ENCODE measurements around the gene SPRY1.

Gene SPRY1

DNA sequence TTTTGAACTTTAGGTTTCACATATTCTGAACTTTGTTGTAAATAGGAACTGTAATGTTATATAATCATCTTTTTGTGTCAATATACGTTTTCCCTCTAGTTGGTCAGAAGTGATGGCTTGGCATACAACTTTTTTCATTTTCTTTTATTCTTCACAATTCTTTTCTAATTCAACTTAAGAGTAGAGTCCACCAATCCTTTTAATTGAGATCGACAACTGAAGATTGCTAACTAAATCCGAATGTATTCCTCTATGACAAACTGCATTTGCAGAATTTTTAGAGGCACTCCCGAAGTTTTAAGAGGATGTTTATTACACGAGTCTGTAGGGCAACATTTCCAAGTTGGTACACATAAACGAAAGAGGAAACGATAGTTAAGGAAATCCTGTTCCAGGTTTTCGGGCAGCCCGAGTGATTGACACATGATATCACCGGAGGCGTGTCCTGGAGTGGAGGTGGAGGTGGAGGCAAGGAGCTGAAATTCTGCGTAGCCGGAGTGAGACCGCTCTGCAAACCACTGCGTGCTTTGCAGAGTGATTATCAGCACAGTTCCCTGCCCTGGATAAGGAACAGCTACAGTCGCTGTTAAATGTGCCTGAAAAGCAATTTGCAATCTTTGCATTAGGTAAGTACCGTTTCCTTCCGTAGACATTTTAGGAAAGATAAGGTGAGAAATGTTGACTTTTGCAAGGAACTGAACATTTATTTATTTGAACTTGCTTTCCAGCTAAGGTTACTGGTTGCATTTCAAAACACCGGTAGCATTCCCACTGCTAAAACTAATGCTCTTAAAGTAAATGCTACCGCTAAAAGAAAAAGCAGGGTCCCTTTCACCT, at the start of gene SPRY1:
TSS of gene SPRY1 (plus strand) at position 489 of the 837 bp plus-strand sequence. CDS start 4,797 bp downstream, outside the sequence.
- no peak for DNase-seq

GRCh38 chr4:123346951-123347350, 49.6 kb upstream of the SPRY1 start:
- no peak for DNase-seq

GRCh38 chr4:123348946-123349345, 47.6 kb upstream of the SPRY1 start:
- no peak for DNase-seq

GRCh38 chr4:123349421-123350190, 47.0 kb upstream of the SPRY1 start:
- DNase-seq = no peak

GRCh38 chr4:123350191-123350544, 46.4 kb upstream of the SPRY1 start:
- no peak for DNase-seq

DNA sequence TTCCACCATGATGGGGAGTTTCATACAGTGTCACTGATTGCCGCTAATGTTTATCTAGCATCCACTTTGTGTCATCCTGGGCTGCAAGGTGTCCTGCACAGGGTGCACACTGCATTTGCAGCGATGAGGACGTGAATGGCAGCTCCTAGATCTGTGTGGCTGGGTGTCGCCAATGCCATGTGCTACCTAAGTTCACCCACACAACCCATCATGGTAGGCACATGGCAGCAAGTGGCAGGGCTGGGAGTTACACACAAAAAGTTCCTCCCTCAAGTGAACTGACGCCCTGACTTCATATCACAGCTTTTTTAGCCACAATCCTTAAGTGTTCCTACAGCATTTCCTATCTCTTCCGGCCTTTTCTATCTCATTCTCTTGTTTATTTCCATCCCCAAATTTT, 45.9 kb upstream of the SPRY1 start:
- no peak for DNase-seq

DNA sequence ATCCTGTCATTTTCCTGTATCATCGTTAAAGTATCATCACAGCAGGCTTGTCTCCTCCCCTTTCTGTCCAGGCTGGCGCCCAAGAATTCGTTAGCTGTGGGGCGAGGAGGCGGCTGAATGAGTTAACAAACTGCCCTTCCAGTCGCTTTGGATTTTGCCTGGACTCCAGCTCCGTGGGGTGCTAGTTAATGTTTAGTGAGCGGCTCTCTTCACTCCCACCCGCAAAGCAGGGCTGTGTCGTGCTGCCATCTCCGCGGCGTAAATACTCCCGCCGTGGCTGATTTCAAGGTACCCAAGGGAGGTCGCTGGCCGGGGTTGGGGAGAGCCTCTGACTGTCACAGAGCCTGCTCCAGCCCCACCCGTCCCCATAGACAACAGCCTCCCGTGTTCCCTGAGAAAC, 44.9 kb upstream of the SPRY1 start:
- no peak for DNase-seq

DNA sequence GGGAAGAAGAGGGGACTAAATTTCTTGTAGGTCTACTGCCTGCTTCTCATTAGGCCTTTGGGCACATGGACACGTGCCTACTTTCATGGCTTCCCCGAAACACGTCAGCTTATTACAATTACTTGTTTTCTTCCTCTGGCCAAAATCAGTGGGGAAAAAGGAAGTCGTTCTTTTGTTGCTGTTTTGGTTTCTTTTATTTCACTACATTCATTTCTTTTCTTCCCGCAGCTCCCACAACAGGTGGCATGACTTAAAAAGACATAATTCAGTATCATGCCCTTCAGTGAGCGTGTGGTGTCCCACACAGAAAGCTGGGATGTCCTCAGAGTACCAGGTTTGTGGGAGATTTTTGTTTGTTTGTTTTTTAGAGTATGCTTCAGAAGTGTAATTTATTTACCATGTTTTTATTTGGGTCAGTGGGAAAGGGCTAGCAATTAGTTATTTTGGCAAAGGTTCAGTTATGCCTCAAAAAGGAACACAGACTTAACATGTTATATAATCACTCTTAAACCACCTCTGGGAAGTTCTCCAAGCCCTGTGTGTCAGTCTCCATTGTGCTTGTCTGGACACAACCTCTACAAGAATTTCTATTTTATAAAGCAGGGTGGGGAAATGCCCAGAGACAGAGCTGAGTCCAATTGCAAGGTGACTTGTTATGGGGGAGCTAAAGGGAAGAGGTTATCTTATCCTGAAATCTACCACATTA, 44.2 kb upstream of the SPRY1 start:
- no peak for DNase-seq

DNA sequence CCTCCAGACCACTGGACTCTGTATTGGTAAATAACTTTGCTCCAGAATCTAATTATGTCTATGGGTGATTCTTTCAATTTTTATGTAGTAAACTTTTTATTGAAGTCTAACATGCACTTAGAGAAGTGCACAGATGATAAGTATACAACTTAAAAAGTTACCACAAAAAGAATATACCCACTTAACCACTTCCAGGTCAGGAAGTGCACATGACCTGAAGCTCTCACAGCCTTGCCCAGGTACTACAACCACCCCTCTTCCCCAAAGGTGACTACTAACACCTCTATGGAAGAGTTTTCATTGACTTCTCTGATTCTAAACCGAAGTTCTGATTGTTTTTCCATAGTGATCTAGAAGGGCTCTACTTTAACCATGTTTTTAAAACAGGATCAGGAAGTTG, 43.6 kb upstream of the SPRY1 start:
- DNase-seq = no peak

- DNase-seq = no peak
These were observed 42.9 kb upstream of the SPRY1 start for GRCh38 chr4:123353656-123354055.

DNA sequence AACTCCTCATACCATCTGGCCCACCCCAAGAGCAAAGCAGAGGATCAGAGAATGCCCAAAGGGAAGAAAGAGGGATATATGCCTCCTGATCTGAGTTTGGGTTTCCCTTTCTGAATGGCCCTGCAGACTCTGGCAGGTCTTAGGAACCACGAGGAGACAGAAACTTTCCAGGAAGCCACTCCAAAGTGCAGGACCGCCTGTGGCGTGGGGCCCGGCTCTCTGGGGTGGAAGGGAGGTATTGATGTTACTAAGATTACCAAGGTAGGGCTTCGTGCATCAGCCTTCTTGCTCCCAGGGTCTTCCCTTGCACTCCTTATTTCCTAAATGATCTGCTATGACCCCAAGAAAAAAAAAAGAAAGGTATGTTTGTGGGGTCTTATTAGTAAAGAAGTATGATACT, 41.9 kb upstream of the SPRY1 start:
- no peak for DNase-seq

DNA sequence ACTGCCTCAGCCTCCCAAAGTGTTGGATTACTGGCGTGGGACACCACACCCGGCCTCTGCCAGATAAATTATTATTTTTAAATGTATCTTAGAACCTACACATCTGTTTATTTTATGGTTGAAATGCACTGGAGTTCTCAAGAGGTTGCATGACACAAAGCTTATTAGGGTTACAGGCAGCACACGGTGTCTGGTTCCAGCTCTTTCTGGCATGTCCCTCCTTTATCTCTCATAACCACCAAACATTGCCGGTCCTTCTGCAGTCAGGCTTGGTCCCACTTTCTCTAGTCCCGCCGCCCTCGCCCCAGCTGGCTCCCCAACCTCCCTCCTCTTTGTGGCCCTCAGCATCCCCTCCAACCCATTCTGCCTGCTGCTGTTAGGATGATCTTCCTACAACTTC, 39.7 kb upstream of the SPRY1 start:
- no peak for DNase-seq

GRCh38 chr4:123359449-123360315, 36.9 kb upstream of the SPRY1 start:
- no peak for DNase-seq

DNA sequence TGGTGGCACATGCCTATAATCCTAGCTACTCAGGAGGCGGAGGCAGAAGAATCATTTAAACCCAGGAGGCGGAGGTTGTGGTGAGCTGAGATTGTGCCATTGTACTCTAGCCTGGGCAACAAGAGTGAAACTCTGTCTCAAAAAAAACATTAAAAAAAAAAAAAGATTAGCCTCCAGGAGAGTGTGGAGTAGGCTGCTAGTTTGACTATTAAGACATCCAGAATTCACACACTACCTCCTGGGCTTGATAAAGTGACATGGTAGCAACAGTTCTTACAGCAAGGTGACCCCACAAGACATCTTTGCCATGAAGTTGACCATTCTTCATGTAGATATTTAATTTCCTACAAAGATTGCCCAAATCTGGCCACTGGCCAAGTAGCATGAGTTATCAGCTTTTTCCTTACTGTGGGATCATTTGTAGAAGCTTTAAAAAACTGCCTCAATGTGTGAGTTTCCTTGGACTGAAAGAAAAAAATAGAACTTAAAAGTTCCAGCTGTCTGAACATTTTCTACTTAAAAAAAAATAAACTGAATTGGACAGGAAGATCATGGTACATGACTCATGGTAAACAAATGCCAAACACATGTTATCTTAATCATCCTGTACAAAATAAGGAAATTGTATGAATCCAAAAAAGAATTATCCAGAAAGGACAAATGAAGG, 35.3 kb upstream of the SPRY1 start:
- no peak for DNase-seq

DNA sequence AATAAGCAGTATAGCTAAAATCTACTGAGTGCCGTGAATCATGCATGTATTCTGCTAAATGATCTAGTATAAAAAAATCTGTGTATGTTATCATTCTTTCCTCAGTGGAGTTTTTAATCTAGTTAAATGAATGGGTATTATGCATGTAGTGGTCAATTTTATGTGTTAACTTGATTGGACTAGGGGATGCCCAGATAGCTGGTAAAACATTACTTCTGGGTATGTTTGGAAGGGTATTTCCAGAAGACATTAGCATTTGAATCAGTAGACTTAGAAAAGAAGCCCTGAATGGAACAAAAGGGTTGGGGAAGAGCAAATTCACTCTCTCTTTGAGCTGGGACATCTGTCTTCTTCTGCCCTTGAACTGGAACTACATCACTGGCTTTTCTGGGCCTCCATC, 34.5 kb upstream of the SPRY1 start:
- DNase-seq = no peak

DNA sequence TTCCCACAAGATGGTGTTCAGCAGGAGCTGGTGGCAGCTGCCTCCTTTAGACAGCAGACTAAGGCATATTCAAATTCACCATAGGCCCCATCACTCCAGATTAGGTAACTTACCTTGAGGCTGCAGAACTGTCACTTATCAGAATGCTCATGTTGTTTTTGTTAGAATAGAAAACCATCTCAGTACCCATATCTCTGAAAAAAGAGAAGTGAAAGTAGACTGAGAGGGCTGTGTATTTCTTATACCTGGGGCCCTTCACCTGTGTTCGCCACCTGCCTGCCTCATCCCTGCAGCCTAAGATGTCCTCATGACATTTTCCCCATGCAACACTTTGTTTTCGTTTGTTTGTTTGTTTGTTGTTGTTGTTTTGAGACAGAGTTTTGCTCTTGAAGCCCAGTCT, 32.9 kb upstream of the SPRY1 start:
- DNase-seq = no peak

DNA sequence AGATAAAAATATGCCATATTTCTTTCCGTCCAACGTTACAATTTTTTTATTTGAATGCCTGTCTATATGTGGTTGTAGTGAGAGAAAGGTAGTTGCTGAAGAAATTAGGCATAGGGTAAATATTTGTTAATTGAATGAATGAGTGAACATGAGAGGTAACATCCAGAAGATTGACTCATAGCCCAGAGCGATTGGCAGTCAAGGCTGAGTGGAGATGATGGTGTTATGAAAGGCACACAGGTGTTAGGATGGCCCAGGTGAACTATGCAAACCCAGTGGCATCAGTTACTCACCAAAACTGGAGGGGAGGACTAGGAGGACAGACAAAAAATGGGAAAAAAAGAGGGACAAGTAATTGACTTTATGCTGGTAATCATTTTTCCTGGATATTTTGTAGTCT, 31.7 kb upstream of the SPRY1 start:
- DNase-seq = no peak

- no peak for DNase-seq
These were observed 31.2 kb upstream of the SPRY1 start for GRCh38 chr4:123365412-123365811.

DNA sequence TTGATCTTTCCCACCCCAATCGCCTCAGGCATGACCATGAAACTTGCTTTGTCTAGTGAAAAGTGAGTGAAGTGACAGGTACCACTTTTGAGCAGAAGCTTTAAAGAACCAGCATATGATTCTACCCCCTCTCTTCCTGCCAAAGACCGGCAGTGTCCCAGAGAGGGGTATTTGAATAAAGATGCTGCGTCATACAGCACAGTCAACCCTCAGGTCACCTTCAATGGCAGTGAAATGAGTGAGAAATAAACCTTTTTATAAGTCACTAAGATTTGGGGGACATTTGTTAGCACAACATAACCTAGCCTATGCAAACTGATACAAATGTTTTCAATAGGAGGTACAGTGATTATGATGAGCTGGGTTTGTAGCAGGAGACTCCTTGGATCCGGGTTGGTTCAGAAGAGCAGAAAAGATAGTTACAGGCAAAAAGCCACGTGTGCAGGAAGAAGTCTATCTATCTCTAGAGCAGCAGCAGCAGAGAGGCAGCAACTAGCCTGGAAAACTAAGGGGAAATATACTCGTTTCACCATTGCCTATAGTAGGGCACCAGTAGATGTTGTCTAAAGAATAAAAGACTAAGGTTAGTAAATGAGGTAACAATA, 30.3 kb upstream of the SPRY1 start:
- DNase-seq = no peak

- DNase-seq = no peak
These were observed 17.8 kb upstream of the SPRY1 start for GRCh38 chr4:123378794-123379193.

DNA sequence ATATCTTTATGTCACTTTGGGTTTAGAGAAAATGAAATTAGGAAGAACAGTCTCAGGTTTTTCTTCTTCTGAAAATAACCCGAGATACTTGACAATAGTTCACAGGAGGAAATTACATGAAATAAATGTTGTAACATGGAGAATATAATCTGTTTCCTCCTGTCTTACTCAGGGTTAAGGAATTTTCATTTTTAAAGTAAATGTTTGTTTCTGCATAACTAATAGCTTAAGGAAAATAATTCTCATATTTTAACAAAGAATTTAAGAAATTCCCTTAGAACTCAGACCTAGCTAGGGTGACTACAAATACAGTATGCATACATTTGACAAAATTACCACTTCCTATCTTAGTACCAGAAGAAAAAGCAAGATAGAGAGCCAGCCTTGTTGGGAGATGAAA, 17.2 kb upstream of the SPRY1 start:
- DNase-seq = no peak
